GM12878 (cell line): ENCODE measurements around the gene DGKI. TPM values are rescaled to one million over a fixed set of nuclear protein-coding genes. Genes with fewer than 3 reads are reported as not detected.

Source experiments
- CBFB ChIP-seq: IDR thresholded peaks from 2 replicates; pipeline ENCODE4 v1.6.1; 2016; ENCODE audit warnings: antibody characterized with exemption, low read depth
- CBX3 ChIP-seq: fragments of 200-600 bp; sonication (generic); IDR thresholded peaks from 2 replicates; pipeline ENCODE4 v1.6.1; 2016; ENCODE audit warnings: low read depth, borderline replicate concordance
- CBX5 ChIP-seq: sonication (generic); IDR thresholded peaks from 2 replicates; pipeline ENCODE4 v1.6.1; 2016; ENCODE audit warnings: low read depth, moderate library complexity, mild to moderate bottlenecking, inconsistent platforms
- CHD1 ChIP-seq: IDR thresholded peaks from 2 replicates; pipeline ENCODE4 v1.6.1; 2012; ENCODE audit warnings: low read depth, low read length, improper control_type of control experiment
- CREB1 ChIP-seq: IDR thresholded peaks from 2 replicates; pipeline ENCODE4 v1.6.1; 2012; ENCODE audit warnings: low read depth, mild to moderate bottlenecking, inconsistent platforms
- DPF2 ChIP-seq: fragments of 450-650 bp; IDR thresholded peaks from 2 replicates; pipeline ENCODE4 v1.6.1; 2017; ENCODE audit warnings: mild to moderate bottlenecking
- EZH2 ChIP-seq: IDR thresholded peaks from 2 replicates; pipeline ENCODE4 v1.6.1; 2012; ENCODE audit warnings: low read depth, mild to moderate bottlenecking, control low read depth, inconsistent platforms, low read length, borderline replicate concordance; ENCODE audit not compliant: control insufficient read depth
- HDAC2 ChIP-seq: fragments of 200-600 bp; sonication (generic); IDR thresholded peaks from 2 replicates; pipeline ENCODE4 v1.6.1; 2017
- IKZF2 ChIP-seq, 2 experiments: fragments of 450-650 bp; IDR thresholded peaks; 2 replicates each; pipeline ENCODE4 v1.6.1; 2017; ENCODE audit warnings: mild to moderate bottlenecking in 2 of 2, moderate library complexity in 2 of 2
- JUNB ChIP-seq: IDR thresholded peaks from 2 replicates; pipeline ENCODE4 v1.6.1; 2016; ENCODE audit warnings: antibody characterized with exemption, mild to moderate bottlenecking
- NFXL1 ChIP-seq: fragments of 450-650 bp; IDR thresholded peaks from 2 replicates; pipeline ENCODE4 v1.6.1; 2017; ENCODE audit warnings: antibody characterized with exemption, mild to moderate bottlenecking, borderline replicate concordance
- POLR2AphosphoS5 ChIP-seq: IDR thresholded peaks from 2 replicates; pipeline ENCODE4 v1.6.1; 2011; ENCODE audit warnings: mild to moderate bottlenecking, low read length, inconsistent platforms
- RAD21 ChIP-seq: IDR thresholded peaks from 2 replicates; pipeline ENCODE4 v1.6.1; 2011; ENCODE audit warnings: mild to moderate bottlenecking, low read depth, low read length, moderate library complexity; ENCODE audit not compliant: insufficient read depth
- RAD51 ChIP-seq: fragments of 450-650 bp; IDR thresholded peaks from 2 replicates; pipeline ENCODE4 v1.6.1; 2016; ENCODE audit warnings: moderate library complexity, mild to moderate bottlenecking, inconsistent platforms
- RFX5 ChIP-seq: IDR thresholded peaks from 2 replicates; pipeline ENCODE4 v1.6.1; 2011; ENCODE audit warnings: low read depth, low read length, improper control_type of control experiment
- SIN3A ChIP-seq: IDR thresholded peaks from 2 replicates; pipeline ENCODE4 v1.6.1; 2012; ENCODE audit warnings: low read depth, low read length, improper control_type of control experiment
- SIX5 ChIP-seq: IDR thresholded peaks from 2 replicates; pipeline ENCODE4 v1.6.1; 2011; ENCODE audit warnings: mild to moderate bottlenecking, low read depth, low read length, moderate library complexity; ENCODE audit not compliant: severe bottlenecking
- SP1 ChIP-seq: IDR thresholded peaks from one replicate; pipeline ENCODE4 v1.6.1; 2011; ENCODE audit warnings: low read depth, low read length
- STAT3 ChIP-seq: IDR thresholded peaks from 2 replicates; pipeline ENCODE4 v1.6.1; 2011; ENCODE audit warnings: low read depth, low read length, improper control_type of control experiment
- TCF3 ChIP-seq: IDR thresholded peaks from 2 replicates; pipeline ENCODE4 v1.6.1; 2012; ENCODE audit warnings: low read depth, mild to moderate bottlenecking, low read length, borderline replicate concordance; ENCODE audit not compliant: insufficient read depth
- YY1 ChIP-seq: IDR thresholded peaks from 2 replicates; pipeline ENCODE4 v1.6.1; 2011; ENCODE audit warnings: low read depth, mild to moderate bottlenecking, low read length
- ZNF217 ChIP-seq: fragments of 450-650 bp; IDR thresholded peaks from 2 replicates; pipeline ENCODE4 v1.6.1; 2017; ENCODE audit warnings: antibody characterized with exemption, mild to moderate bottlenecking
- ZSCAN29 ChIP-seq: fragments of 450-650 bp; IDR thresholded peaks from 2 replicates; pipeline ENCODE4 v1.6.1; 2017; ENCODE audit warnings: mild to moderate bottlenecking, moderate library complexity
- polyA plus RNA-seq, 11 experiments: library from polyadenylated mRNA; depleted of rRNA in 4 of 11; unstranded in 6 of 11; stranded (reverse) in 5 of 11; fragments of >200 nt; fragmentation: Nextera tagmentation in 4 of 11; fragmentation: Illumina TruSeq in 1 of 11; extraction: Ambion mirVana in 4 of 11; extraction: Trizol in 1 of 11; gene quantifications; 1 replicate in 1 of 11; 2 replicates in 10 of 11; pipeline versions ENCODE4 v1.2.1 to v1.2.3, GENCODE V29; 2011 to 2016; ENCODE audit warnings: inconsistent platforms in 2 of 11, missing spikeins in 2 of 11, low read depth in 1 of 11
- total RNA-seq, 4 experiments: library from RNA; depleted of rRNA in 3 of 4; stranded (reverse); fragments of >200 nt in 3 of 4; fragmentation: Illumina TruSeq in 1 of 4; extraction: Trizol in 1 of 4; gene quantifications; 2 replicates each; pipeline versions ENCODE4 v1.2.1 to v1.2.3, GENCODE V29; 2013 to 2021
- TF ChIP-seq, protein P1 (sequence below): fragments of 450-650 bp; IDR thresholded peaks from 2 replicates; pipeline ENCODE4 v1.6.1; 2016; ENCODE audit warnings: mild to moderate bottlenecking
- TF ChIP-seq, protein P2 (sequence below): fragments of 450-650 bp; conservative IDR thresholded peaks from 2 replicates; pipeline ENCODE4 v1.6.1; 2017; ENCODE audit warnings: mild to moderate bottlenecking, moderate library complexity
- TF ChIP-seq, protein P3 (sequence below): fragments of 450-650 bp; IDR thresholded peaks from 2 replicates; pipeline ENCODE4 v1.6.1; 2017; ENCODE audit warnings: borderline replicate concordance

DGKI gene
- total and polyA plus RNA-seq, 10 of the 15 experiments (the other 5 are each of a cell fraction or from before 2014, with no cell fraction given): 10.4 to 37.1 (median 22.1) TPM

DNA sequence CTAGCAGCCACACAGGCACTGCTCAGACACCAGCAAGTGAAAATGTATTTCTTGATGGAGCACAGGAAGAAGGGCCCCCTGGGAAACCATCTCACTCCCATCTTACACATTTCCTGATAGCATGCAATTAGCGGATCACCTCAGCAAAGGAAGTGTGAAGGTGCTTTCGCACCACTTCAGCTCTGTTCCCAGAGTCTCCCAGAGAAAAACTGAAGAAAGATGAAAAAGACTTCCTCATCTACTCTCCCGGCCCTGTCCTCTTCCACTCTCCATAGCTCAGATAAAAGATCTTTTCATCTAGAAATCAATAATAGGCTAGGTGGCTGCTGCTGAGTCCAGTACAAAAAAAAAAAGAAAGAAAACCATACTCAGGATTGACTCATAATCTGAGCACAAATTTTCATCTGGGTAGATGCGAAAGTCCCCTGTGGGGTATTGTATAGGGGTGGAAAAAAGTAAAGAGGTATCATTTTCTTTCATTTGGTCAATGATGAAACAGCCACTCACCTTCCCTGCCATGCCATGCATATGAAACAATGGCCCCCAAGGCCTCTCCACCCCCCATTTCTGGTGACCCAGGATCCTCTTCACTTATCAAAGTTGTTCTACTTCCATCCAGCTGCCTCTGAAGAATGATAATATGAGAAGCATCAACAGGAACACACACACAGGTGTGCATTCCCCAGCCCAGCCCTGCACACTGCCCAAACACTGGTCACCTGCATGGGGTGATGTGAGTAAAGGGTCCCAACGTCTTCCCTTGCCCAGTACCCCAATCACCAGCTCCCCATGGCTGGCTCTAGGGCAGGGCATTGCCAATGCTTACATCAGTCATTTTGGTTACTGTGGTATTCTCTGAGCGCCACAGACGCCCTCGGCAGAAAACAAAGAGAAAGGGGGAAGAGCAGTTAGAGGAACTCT lies 48.8 kb upstream of the DGKI start (continued):
- TF ChIP-seq STAT3 (no peak), YY1 (peak; percentile 89), CBFB (no peak; the same call in 1 of the 2 replicates), ZNF217 (no peak), ZSCAN29 (no peak), POLR2AphosphoS5 (no peak), CBX5 (peak; percentile 64; the same call in 1 of the 2 replicates), RFX5 (no peak), SP1 (no peak), CHD1 (no peak), SIX5 (no peak), RAD51 (no peak), SIN3A (no peak), IKZF2 (IDR thresholded peaks at IDR 0.05) (peak; percentile 73 to 79), HDAC2 (no peak), TCF3 (no peak), EZH2 (no peak), RAD21 (no peak), CREB1 (peak; percentile 50), DPF2 (peak; percentile 56), NFXL1 (no peak), JUNB (peak; percentile 99), CBX3 (no peak)
- TF ChIP-seq, protein P1, sequence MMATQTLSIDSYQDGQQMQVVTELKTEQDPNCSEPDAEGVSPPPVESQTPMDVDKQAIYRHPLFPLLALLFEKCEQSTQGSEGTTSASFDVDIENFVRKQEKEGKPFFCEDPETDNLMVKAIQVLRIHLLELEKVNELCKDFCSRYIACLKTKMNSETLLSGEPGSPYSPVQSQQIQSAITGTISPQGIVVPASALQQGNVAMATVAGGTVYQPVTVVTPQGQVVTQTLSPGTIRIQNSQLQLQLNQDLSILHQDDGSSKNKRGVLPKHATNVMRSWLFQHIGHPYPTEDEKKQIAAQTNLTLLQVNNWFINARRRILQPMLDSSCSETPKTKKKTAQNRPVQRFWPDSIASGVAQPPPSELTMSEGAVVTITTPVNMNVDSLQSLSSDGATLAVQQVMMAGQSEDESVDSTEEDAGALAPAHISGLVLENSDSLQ: 0 out of 2 replicates have a peak, but pooled peaks have one; percentile 27
- TF ChIP-seq, protein P2, sequence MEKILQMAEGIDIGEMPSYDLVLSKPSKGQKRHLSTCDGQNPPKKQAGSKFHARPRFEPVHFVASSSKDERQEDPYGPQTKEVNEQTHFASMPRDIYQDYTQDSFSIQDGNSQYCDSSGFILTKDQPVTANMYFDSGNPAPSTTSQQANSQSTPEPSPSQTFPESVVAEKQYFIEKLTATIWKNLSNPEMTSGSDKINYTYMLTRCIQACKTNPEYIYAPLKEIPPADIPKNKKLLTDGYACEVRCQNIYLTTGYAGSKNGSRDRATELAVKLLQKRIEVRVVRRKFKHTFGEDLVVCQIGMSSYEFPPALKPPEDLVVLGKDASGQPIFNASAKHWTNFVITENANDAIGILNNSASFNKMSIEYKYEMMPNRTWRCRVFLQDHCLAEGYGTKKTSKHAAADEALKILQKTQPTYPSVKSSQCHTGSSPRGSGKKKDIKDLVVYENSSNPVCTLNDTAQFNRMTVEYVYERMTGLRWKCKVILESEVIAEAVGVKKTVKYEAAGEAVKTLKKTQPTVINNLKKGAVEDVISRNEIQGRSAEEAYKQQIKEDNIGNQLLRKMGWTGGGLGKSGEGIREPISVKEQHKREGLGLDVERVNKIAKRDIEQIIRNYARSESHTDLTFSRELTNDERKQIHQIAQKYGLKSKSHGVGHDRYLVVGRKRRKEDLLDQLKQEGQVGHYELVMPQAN: no peak
- TF ChIP-seq, protein P3, sequence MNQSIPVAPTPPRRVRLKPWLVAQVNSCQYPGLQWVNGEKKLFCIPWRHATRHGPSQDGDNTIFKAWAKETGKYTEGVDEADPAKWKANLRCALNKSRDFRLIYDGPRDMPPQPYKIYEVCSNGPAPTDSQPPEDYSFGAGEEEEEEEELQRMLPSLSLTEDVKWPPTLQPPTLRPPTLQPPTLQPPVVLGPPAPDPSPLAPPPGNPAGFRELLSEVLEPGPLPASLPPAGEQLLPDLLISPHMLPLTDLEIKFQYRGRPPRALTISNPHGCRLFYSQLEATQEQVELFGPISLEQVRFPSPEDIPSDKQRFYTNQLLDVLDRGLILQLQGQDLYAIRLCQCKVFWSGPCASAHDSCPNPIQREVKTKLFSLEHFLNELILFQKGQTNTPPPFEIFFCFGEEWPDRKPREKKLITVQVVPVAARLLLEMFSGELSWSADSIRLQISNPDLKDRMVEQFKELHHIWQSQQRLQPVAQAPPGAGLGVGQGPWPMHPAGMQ: no peak
